IPS-15b (cell line): ENCODE data around the gene TH.
"Not testable (repeated sequence)": the region's sequence is repeated elsewhere in the genome, so short reads cannot be mapped to it uniquely, and the experiment has no call there.

Experiments
- H3K27me3 ChIP-seq: one replicate; pipeline ENCODE4 v1.6.1; 2013; ENCODE audit warnings: low read length; ENCODE audit not compliant: control insufficient read depth, insufficient read depth
- H3K36me3 ChIP-seq: one replicate; pipeline ENCODE4 v1.6.1; 2013; ENCODE audit warnings: low read length; ENCODE audit not compliant: control insufficient read depth, insufficient read depth
- H3K4me1 ChIP-seq: one replicate; pipeline ENCODE4 v1.6.1; 2013; ENCODE audit warnings: mild to moderate bottlenecking, low read length; ENCODE audit not compliant: control insufficient read depth, insufficient read depth
- H3K4me3 ChIP-seq: one replicate; pipeline ENCODE4 v1.5.1; 2013; ENCODE audit warnings: low read depth, low read length
- H3K9ac ChIP-seq: one replicate; pipeline ENCODE4 v1.6.1; 2013; ENCODE audit warnings: low read depth, mild to moderate bottlenecking, low read length
- H3K9me3 ChIP-seq: one replicate; pipeline ENCODE4 v1.6.1; 2013; ENCODE audit warnings: mild to moderate bottlenecking, low read length; ENCODE audit not compliant: control insufficient read depth, insufficient read depth

Gene TH

GRCh38 chr11:2132246-2132645 is 39.4 kb downstream of the TH start:
- H3K27me3 ChIP-seq, result peaks cover 16% of the 10 kb centered on the region
- H3K36me3 ChIP-seq, result no peaks in the 10 kb centered on the region
- no peaks in the 10 kb centered on the region for H3K9me3 ChIP-seq
- H3K9ac ChIP-seq, result no peak overlapping the region
- no peak overlapping the region for H3K4me3 ChIP-seq
- H3K4me1 ChIP-seq, result no peaks in the 10 kb centered on the region

DNA sequence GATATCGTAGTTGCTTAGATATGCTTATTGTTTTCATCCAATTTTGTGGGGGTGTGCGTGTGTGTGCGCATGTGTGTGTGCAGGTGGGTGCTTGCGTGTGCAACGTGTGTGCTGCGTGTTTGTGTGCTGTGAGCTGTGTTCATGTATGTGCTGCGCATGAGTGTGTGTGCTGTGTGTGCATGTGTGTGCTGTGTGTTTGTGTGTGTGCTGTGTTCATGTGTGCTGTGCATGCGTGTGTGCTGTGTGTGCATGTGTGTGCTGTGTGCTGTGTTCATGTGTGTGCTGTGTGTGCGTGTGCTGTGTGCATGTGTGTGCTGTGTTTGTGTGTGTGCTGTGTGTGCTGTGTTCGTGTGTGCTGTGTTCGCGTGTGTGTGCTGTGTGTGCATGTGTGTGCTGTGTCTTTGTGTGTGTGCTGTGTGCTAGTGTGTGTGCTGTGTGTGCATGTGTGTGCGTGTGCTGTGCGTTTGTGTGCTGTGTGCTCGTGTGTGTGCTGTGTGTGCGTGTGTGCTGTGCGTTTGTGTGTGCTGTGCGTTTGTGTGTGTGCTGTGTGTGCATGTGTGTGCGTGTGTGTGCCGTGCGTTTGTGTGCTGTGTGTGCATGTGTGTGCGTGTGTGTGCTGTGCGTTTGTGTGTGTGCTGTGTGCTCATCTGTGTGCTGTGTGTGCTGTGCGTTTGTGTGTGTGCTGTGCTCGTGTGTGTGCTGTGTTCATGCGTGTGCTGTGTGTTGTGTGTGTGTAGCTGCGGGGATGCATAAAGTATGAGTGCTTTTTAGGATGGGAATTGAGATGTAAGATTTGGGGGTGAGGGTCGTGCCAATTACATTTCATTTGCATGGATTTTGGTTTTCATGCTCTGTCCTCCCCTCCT is 40.0 kb downstream of the TH start:
- no peak overlapping the region for H3K9ac ChIP-seq
- H3K4me3 ChIP-seq, result no peak overlapping the region
- H3K27me3 ChIP-seq, result peaks cover 12% of the 10 kb centered on the region
- H3K9me3 ChIP-seq, result no peaks in the 10 kb centered on the region
- no peaks in the 10 kb centered on the region for H3K36me3 ChIP-seq
- H3K4me1 ChIP-seq, result no peaks in the 10 kb centered on the region

- no peaks in the 10 kb centered on the region for H3K4me1 ChIP-seq
- H3K9me3 ChIP-seq, result no peaks in the 10 kb centered on the region
- H3K4me3 ChIP-seq, result no peak overlapping the region
- no peaks in the 10 kb centered on the region for H3K36me3 ChIP-seq
- peaks cover 5% of the 10 kb centered on the region for H3K27me3 ChIP-seq
- no peak overlapping the region for H3K9ac ChIP-seq
These were observed 40.7 kb downstream of the TH start for GRCh38 chr11:2130881-2131352.

- Histone ChIP-seq H3K4me3 (no peak overlapping the region), H3K9me3 (no peaks in the 10 kb centered on the region), H3K4me1 (no peaks in the 10 kb centered on the region), H3K27me3 (no peaks in the 10 kb centered on the region), H3K36me3 (no peaks in the 10 kb centered on the region), H3K9ac (no peak overlapping the region)
These were observed 41.8 kb downstream of the TH start for GRCh38 chr11:2129699-2130366.

GRCh38 chr11:2129308-2129698 is 42.3 kb downstream of the TH start:
- H3K27me3 ChIP-seq, result no peaks in the 10 kb centered on the region

GRCh38 chr11:2128511-2129307 is 42.9 kb downstream of the TH start:
- Histone ChIP-seq H3K9me3 (no peaks in the 10 kb centered on the region), H3K4me3 (no peak overlapping the region), H3K4me1 (no peaks in the 10 kb centered on the region), H3K36me3 (no peaks in the 10 kb centered on the region), H3K27me3 (no peaks in the 10 kb centered on the region), H3K9ac (no peak overlapping the region)

More at GRCh38 chr11:2129308-2129698, 42.3 kb downstream of the TH start:
- Histone ChIP-seq H3K4me3 (no peak overlapping the region), H3K9me3 (no peaks in the 10 kb centered on the region), H3K36me3 (no peaks in the 10 kb centered on the region), H3K4me1 (no peaks in the 10 kb centered on the region), H3K9ac (no peak overlapping the region)

DNA sequence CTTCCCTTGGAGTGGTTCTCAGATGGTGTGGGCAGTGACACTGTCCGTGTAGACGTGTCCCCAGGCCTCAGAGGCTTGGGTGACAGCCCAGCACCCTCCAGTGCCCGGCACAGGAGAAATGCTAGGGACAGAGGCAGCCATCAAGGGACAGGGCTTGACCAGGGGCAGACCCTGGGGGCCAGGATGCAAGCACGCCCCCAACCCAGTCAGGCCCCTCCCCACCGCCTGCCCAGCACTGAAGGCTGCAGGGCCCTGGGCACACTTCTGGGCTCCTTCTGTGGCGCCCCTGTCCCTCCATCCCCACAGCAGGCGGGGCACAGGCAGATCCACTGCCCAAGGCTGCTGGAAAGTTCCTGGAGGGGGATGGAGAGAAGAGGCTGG is 43.5 kb downstream of the TH start:
- Histone ChIP-seq H3K9me3 (no peaks in the 10 kb centered on the region), H3K27me3 (no peaks in the 10 kb centered on the region), H3K36me3 (no peaks in the 10 kb centered on the region), H3K4me3 (no peak overlapping the region), H3K4me1 (no peaks in the 10 kb centered on the region), H3K9ac (no peak overlapping the region)

GRCh38 chr11:2127482-2128129 is 44.0 kb downstream of the TH start:
- Histone ChIP-seq H3K27me3 (no peaks in the 10 kb centered on the region), H3K9ac (no peak overlapping the region), H3K9me3 (no peaks in the 10 kb centered on the region), H3K4me3 (no peak overlapping the region), H3K4me1 (no peaks in the 10 kb centered on the region), H3K36me3 (no peaks in the 10 kb centered on the region)

DNA sequence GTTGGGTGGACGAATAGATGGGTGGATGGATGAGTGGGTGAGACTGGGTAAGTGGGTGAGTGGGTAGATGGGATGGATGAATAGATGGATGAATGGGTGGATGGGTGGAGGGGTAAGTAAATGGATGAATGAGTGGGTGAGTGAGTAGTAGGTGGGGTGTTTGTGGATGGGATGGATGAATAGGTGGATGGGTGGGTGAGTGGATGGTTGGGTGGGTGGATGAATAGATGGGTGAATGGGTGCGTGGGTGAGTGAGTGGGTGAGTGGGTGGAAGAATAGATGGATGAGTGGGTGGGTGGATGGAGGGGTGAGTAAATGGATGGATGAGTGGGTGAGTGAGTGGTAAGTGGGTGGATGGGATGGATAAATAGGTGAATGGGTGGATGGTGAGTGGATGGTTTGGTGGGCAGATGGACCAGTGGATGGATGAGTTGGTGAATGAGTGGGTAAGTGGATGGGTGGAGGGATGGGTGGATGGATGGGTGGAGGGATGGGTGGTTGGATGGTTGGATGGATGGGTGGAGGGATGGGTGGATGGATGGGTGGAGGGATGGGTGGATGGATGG is 45.0 kb downstream of the TH start:
- Histone ChIP-seq H3K4me1 (no peaks in the 10 kb centered on the region), H3K9me3 (no peaks in the 10 kb centered on the region), H3K27me3 (no peaks in the 10 kb centered on the region), H3K9ac (no peak overlapping the region), H3K36me3 (no peaks in the 10 kb centered on the region), H3K4me3 (no peak overlapping the region)

- H3K9ac ChIP-seq, H3K4me3 ChIP-seq, H3K4me1 ChIP-seq, H3K27me3 ChIP-seq, H3K36me3 ChIP-seq, H3K9me3 ChIP-seq: not testable (repeated sequence)
These were observed 46.7 kb downstream of the TH start for GRCh38 chr11:2124736-2125484.

DNA sequence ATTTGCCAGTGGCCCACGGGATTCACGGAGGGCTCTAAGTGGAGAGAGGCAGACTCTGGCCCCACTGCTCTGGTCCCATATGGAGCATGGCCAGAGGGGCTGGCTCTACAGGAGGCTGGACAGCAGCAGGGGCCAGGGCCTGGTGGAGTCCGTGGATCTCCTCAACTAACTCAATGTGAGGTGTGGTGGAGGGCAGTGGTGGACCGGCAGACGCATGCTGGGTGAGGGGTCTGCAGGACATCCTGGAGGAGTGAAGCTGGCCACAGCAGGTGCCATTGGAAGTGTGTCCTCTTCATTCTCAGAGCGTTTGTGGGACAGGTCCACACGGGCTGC is 48.0 kb downstream of the TH start:
- H3K9me3 ChIP-seq, result no peaks in the 10 kb centered on the region
- no peak overlapping the region for H3K4me3 ChIP-seq
- no peaks in the 10 kb centered on the region for H3K4me1 ChIP-seq
- H3K36me3 ChIP-seq, result no peaks in the 10 kb centered on the region
- no peaks in the 10 kb centered on the region for H3K27me3 ChIP-seq
- no peak overlapping the region for H3K9ac ChIP-seq
